PFSK-1 (cell line): ENCODE data around the gene ANO1.

Experiments used
- FOXP2 ChIP-seq: optimal IDR thresholded peaks from 2 replicates; pipeline ENCODE3; 2011; ENCODE audit warnings: borderline replicate concordance, control low read depth, inconsistent platforms; ENCODE audit not compliant: insufficient read depth; ENCODE audit errors: extremely low read length, extremely low read depth
- POLR2AphosphoS5 ChIP-seq: IDR thresholded peaks from 2 replicates; pipeline ENCODE4 v1.6.1; 2012; ENCODE audit warnings: low read depth, mild to moderate bottlenecking, control low read depth, low read length, moderate library complexity
- SIN3A ChIP-seq: IDR thresholded peaks from 2 replicates; pipeline ENCODE4 v1.6.1; 2012; ENCODE audit warnings: mild to moderate bottlenecking, low read length, moderate library complexity, borderline replicate concordance; ENCODE audit not compliant: insufficient read depth
- TAF1 ChIP-seq: IDR thresholded peaks from 2 replicates; pipeline ENCODE4 v1.6.1; 2012; ENCODE audit warnings: low read length, control low read depth, borderline replicate concordance; ENCODE audit not compliant: insufficient read depth
- TF ChIP-seq, protein P1 (sequence below), 2 experiments: IDR thresholded peaks; 2 replicates each; pipeline versions ENCODE4 v1.6.1 to v1.8.0; 2011 to 2012; ENCODE audit warnings: low read depth in 2 of 2, low read length in 2 of 2, control low read depth in 1 of 2, inconsistent platforms in 1 of 2, mild to moderate bottlenecking in 1 of 2, moderate library complexity in 1 of 2; ENCODE audit not compliant: insufficient read depth in 1 of 2

The ANO1 gene

DNA sequence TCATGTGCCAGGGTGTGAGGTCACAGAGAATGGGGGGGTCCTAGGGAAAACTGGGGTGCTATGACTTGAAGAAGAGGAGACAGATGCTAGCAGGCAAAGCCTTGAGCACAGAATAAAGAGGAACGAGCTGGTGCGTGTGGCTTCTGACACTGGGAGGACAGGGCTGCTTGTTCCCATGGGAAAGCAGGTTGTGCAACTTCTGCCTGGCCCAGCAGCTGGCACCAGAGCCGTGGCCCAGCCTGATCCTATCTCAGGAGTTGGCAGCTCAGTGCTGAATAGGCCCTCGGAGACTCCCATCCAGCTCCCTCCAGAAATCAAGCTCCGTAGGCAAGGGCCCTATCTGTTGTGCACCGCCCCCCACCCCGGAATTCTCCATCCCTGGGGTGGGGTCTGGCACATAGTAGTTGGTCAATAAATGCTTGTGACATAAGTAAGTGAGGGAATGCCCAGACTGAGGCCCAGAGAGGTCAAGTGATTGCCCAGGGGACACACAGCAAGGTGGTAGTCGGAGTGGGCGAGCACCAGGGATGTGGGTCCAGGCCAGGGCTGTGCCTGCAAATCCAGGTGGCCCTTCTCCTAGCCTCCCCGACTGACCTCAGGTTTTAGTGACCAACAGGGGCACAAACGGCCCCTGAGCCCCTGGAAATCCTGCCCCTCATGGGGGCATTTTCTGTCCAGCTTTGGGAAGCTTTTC lies 105.5 kb downstream of the ANO1 start:
- TF ChIP-seq POLR2AphosphoS5 (no peak), SIN3A (no peak), FOXP2 (no peak), TAF1 (no peak)
- TF ChIP-seq, protein P1, sequence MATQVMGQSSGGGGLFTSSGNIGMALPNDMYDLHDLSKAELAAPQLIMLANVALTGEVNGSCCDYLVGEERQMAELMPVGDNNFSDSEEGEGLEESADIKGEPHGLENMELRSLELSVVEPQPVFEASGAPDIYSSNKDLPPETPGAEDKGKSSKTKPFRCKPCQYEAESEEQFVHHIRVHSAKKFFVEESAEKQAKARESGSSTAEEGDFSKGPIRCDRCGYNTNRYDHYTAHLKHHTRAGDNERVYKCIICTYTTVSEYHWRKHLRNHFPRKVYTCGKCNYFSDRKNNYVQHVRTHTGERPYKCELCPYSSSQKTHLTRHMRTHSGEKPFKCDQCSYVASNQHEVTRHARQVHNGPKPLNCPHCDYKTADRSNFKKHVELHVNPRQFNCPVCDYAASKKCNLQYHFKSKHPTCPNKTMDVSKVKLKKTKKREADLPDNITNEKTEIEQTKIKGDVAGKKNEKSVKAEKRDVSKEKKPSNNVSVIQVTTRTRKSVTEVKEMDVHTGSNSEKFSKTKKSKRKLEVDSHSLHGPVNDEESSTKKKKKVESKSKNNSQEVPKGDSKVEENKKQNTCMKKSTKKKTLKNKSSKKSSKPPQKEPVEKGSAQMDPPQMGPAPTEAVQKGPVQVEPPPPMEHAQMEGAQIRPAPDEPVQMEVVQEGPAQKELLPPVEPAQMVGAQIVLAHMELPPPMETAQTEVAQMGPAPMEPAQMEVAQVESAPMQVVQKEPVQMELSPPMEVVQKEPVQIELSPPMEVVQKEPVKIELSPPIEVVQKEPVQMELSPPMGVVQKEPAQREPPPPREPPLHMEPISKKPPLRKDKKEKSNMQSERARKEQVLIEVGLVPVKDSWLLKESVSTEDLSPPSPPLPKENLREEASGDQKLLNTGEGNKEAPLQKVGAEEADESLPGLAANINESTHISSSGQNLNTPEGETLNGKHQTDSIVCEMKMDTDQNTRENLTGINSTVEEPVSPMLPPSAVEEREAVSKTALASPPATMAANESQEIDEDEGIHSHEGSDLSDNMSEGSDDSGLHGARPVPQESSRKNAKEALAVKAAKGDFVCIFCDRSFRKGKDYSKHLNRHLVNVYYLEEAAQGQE (IDR thresholded peaks at IDR 0.05; ENCODE audit: insufficient read depth in 1 of 2, low read depth in 2 of 2, low read length in 2 of 2): no peak

DNA sequence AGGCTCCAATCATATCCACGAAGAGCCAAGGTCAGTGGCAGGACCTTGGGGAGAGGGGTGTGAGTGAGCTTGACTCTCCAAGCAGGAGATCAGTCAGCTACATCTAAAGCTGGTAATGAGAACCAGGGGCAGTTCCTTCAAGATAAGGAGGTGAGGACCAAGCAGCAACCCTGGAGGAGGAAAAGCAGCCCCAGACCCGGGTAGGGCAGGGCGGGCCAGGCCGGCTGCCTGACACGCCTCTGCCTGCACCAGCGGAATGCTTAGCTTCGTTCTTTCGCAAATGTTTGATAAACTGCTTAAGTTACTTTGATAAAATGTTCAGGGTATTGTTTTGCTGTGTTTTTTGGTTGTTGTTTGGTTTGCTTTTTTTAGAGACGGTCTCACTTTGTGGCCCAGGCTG lies 106.3 kb downstream of the ANO1 start:
- TF ChIP-seq FOXP2: no peak
- no peak for TF ChIP-seq TAF1
- TF ChIP-seq SIN3A: no peak
- no peak for TF ChIP-seq POLR2AphosphoS5
- TF ChIP-seq, protein P1 (IDR thresholded peaks at IDR 0.05; ENCODE audit: insufficient read depth in 1 of 2, low read depth in 2 of 2, low read length in 2 of 2): no peak

DNA sequence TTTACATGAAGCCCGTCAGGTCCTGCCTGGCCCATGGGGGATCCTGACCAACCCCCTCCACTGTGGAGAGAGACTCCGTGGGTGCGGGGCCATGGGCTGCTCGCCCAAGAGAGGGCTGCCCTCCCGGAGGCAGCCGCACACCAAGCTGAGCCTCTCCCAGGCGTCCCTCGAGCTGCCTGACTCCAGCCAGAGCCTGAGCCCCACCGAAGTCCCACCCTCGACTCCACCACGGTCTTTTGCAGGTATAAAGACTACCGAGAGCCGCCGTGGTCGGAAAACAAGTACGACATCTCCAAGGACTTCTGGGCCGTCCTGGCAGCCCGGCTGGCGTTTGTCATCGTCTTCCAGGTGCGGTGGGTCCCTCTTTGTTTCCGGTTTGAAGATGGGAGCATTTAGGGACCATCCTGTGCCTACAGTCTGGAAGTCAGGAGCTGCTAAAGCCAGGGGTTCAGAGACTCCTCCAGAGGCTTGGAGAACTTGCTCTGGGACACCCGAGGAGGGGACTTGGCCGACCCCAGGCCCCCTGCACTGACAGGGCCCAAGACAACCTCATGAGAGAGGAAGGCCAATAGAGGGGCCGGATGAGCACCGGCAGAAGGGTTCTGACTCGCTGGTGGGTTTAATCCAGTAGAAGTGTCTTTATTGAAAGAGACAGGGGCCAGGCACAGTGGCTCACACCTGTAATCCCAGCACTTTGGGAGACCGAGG lies 107.4 kb downstream of the ANO1 start:
- TF ChIP-seq TAF1 (no peak), FOXP2 (no peak), SIN3A (no peak), POLR2AphosphoS5 (no peak)
- TF ChIP-seq, protein P1 (IDR thresholded peaks at IDR 0.05; ENCODE audit: insufficient read depth in 1 of 2, low read depth in 2 of 2, low read length in 2 of 2): no peak

DNA sequence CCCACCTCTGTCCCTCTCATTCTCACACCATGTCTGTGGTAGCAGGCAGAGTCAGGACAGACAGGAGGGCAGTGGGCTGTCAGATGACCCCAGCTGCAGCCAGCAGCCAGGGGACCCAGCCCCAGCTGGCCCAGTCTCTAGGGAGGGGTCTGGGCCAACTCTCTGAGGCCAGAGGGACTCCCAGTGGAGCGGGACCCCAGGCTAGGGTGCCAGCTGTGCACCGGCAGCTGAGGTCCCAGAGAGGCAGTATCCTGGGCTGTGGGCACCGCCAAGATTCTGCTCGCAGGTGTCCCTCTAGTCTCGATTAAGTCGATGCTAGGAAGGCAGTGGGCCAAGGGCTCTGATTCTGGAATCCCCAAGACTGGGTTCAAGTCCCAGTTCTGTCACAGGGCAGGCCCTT lies 108.3 kb downstream of the ANO1 start:
- TF ChIP-seq, protein P1 (IDR thresholded peaks at IDR 0.05; ENCODE audit: insufficient read depth in 1 of 2, low read depth in 2 of 2, low read length in 2 of 2): no peak
- TF ChIP-seq FOXP2 (no peak), POLR2AphosphoS5 (no peak), SIN3A (no peak), TAF1 (no peak)
